ENCODE measurements around the gene SMYD3.

The SMYD3 gene

GRCh38 chr1:245888809-245889208 lies 618.3 kb downstream of the SMYD3 start:
- Histone ChIP-seq H3K9me3 (ENCODE audit: insufficient read depth, low read length) (no peaks in the 10 kb centered on the region), H4K20me1 (ENCODE audit: low read depth, low read length) (no peaks in the 10 kb centered on the region), H3K36me3 (ENCODE audit: low read length) (peaks cover 4% of the 10 kb centered on the region; the same call in 1 of the 2 replicates), H3F3A (ENCODE audit: insufficient read depth) (no peaks in the 10 kb centered on the region), H3K79me2 (ENCODE audit: insufficient read depth, low read length) (no peaks in the 10 kb centered on the region), H3K9me2 (replicated peaks; ENCODE audit: insufficient read depth, low read length) (no peaks in the 10 kb centered on the region), H3K27me3 (ENCODE audit: low read length) (no peaks in the 10 kb centered on the region), H3K4me3 (ENCODE audit: insufficient read depth, low read length, poor library complexity, severe bottlenecking) (no peak overlapping the region), H2AFZ (ENCODE audit: low read depth, low read length, severe bottlenecking) (no peak overlapping the region), H3K27ac (ENCODE audit: low read depth, low read length) (no peak overlapping the region), H3K4me2 (ENCODE audit: low read depth, low read length, poor library complexity, severe bottlenecking) (no peak overlapping the region), H3K9ac (ENCODE audit: low read length) (no peak overlapping the region)
- TF ChIP-seq EZH2phosphoT487 (conservative IDR thresholded peaks at IDR 0.05; ENCODE audit: low read length) (no peak), CTCF (IDR thresholded peaks at IDR 0.05; ENCODE audit: insufficient read depth, low read length, poor library complexity, severe bottlenecking) (peak; percentile 45)

DNA sequence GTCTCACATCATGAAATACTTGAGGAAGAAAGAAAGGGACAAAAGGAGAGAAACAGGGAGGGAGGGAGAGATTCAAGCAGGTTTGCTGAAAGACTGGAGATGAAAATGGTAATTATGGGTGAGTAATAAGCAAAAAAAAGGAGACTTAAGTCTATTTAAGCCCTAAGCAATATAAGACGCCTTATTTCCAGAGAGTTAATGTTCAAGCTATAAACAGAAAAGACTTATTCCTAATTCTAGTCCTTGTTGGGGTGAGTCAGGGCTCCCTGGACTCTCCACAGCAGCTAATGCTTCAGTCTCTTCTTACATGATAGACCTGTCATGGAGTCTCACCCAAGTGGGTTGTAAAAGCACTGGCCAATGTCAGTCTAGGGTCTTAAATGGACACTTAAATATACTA lies 619.2 kb downstream of the SMYD3 start:
- no peaks in the 10 kb centered on the region for H3K79me2 ChIP-seq (ENCODE audit: insufficient read depth, low read length)
- H3K27ac ChIP-seq (ENCODE audit: low read depth, low read length), result no peak overlapping the region
- H3K27me3 ChIP-seq (ENCODE audit: low read length), result no peaks in the 10 kb centered on the region
- no peak overlapping the region for H3K4me3 ChIP-seq (ENCODE audit: insufficient read depth, low read length, poor library complexity, severe bottlenecking)
- no peak overlapping the region for H3K4me2 ChIP-seq (ENCODE audit: low read depth, low read length, poor library complexity, severe bottlenecking)
- H4K20me1 ChIP-seq (ENCODE audit: low read depth, low read length), result no peaks in the 10 kb centered on the region
- H3F3A ChIP-seq (ENCODE audit: insufficient read depth), result no peaks in the 10 kb centered on the region
- H3K36me3 ChIP-seq (ENCODE audit: low read length), result peaks cover 2% of the 10 kb centered on the region; the same call in 1 of the 2 replicates
- no peak for TF ChIP-seq CTCF (IDR thresholded peaks at IDR 0.05; ENCODE audit: insufficient read depth, low read length, poor library complexity, severe bottlenecking)
- no peak for TF ChIP-seq EZH2phosphoT487 (conservative IDR thresholded peaks at IDR 0.05; ENCODE audit: low read length)
- H3K9me3 ChIP-seq (ENCODE audit: insufficient read depth, low read length), result no peaks in the 10 kb centered on the region
- no peaks in the 10 kb centered on the region for H3K9me2 ChIP-seq (replicated peaks; ENCODE audit: insufficient read depth, low read length)
- no peak overlapping the region for H2AFZ ChIP-seq (ENCODE audit: low read depth, low read length, severe bottlenecking)
- no peak overlapping the region for H3K9ac ChIP-seq (ENCODE audit: low read length)

- no peak overlapping the region for H3K4me3 ChIP-seq (ENCODE audit: insufficient read depth, low read length, poor library complexity, severe bottlenecking)
- no peak overlapping the region for H3K9ac ChIP-seq (ENCODE audit: low read length)
- no peaks in the 10 kb centered on the region for H3F3A ChIP-seq (ENCODE audit: insufficient read depth)
- H3K36me3 ChIP-seq (ENCODE audit: low read length), result no peaks in the 10 kb centered on the region
- no peaks in the 10 kb centered on the region for H4K20me1 ChIP-seq (ENCODE audit: low read depth, low read length)
- no peaks in the 10 kb centered on the region for H3K79me2 ChIP-seq (ENCODE audit: insufficient read depth, low read length)
- H3K27me3 ChIP-seq (ENCODE audit: low read length), result no peaks in the 10 kb centered on the region
- no peaks in the 10 kb centered on the region for H3K9me2 ChIP-seq (replicated peaks; ENCODE audit: insufficient read depth, low read length)
- no peak overlapping the region for H3K27ac ChIP-seq (ENCODE audit: low read depth, low read length)
- TF ChIP-seq EZH2phosphoT487 (conservative IDR thresholded peaks at IDR 0.05; ENCODE audit: low read length) (no peak), CTCF (IDR thresholded peaks at IDR 0.05; ENCODE audit: insufficient read depth, low read length, poor library complexity, severe bottlenecking) (no peak)
- no peak overlapping the region for H3K4me2 ChIP-seq (ENCODE audit: low read depth, low read length, poor library complexity, severe bottlenecking)
- no peaks in the 10 kb centered on the region for H3K9me3 ChIP-seq (ENCODE audit: insufficient read depth, low read length)
- no peak overlapping the region for H2AFZ ChIP-seq (ENCODE audit: low read depth, low read length, severe bottlenecking)
These were observed 625.2 kb downstream of the SMYD3 start for GRCh38 chr1:245881767-245882391.
